ENCODE results near the gene TMEM11. TPM values are rescaled to one million over a fixed set of nuclear protein-coding genes. Genes with fewer than 3 reads are reported as not detected.

Gene TMEM11
- total RNA-seq, 4 donors from 2014 or later, result 70.6 to 131 (median 90.9) TPM

GRCh38 chr17:21253646-21254441 lies 39.9 kb upstream of the TMEM11 start:
- intact Hi-C loops (cut with DNase I; ENCODE audit: low total_unique reads), result loop anchor here (2.0 kb wide), 3 partner anchors 25 to 89 kb away; no protein-coding TSS in a partner anchor
- in situ Hi-C loops (cut with MboI; ENCODE audit: low sequenced_read_pairs in 4 of 4), result no loop called here
- Histone ChIP-seq H3K27ac (peak overlapping the region; percentile 76 to 94 (median 92)), H3K36me3 (no peaks in the 10 kb centered on the region), H3K4me3 (peak overlapping the region; percentile 65 to 78 (median 70)), H3K9me3 (no peaks in the 10 kb centered on the region), H3K4me1 (peaks cover 39 to 43% of the 10 kb centered on the region in 2 donors), H3K27me3 (no peaks in the 10 kb centered on the region)
- DNase-seq, result no peak
- no peak for TF ChIP-seq CTCF (IDR thresholded peaks at IDR 0.05 in 4 of 5, conservative IDR thresholded peaks at IDR 0.05 in 1 of 5)
- no peak for TF ChIP-seq POLR2A (IDR thresholded peaks at IDR 0.05)
- ATAC-seq, result peak; percentile 4 to 5

- H3K9me3 ChIP-seq, result no peaks in the 10 kb centered on the region
- intact Hi-C loops (cut with DNase I; ENCODE audit: low total_unique reads) (loop anchor here (2.0 kb wide), 3 partner anchors 26 to 88 kb away; no protein-coding TSS in a partner anchor), in situ Hi-C loops (cut with MboI; ENCODE audit: low sequenced_read_pairs in 4 of 4) (no loop called here)
- DNase-seq, result peak; percentile 88 to 93
- ATAC-seq, result peak; percentile 67 to 79
- H3K4me1 ChIP-seq, result peaks cover 45 to 51% of the 10 kb centered on the region in 2 donors
- no peaks in the 10 kb centered on the region for H3K36me3 ChIP-seq
- H3K27ac ChIP-seq, result peak within 1 kb of the TSS; percentile 89 to 95 (median 92)
- H3K4me3 ChIP-seq, result peak within 1 kb of the TSS; percentile 66 to 80 (median 70)
- no peak for TF ChIP-seq CTCF (IDR thresholded peaks at IDR 0.05 in 4 of 5, conservative IDR thresholded peaks at IDR 0.05 in 1 of 5)
- peak; percentile 86 to 91 for TF ChIP-seq POLR2A (IDR thresholded peaks at IDR 0.05)
- H3K27me3 ChIP-seq, result no peaks in the 10 kb centered on the region
These were observed 39.1 kb upstream of the TMEM11 start, which contains the start of gene NATD1 for GRCh38 chr17:21252796-21253645. Gene NATD1 (minus strand): TSS chr17:21253410. CDS start chr17:21253264, 146 bp downstream.

GRCh38 chr17:21252289-21252795 lies 38.4 kb upstream of the TMEM11 start:
- TF ChIP-seq CTCF (IDR thresholded peaks at IDR 0.05 in 4 of 5, conservative IDR thresholded peaks at IDR 0.05 in 1 of 5) (no peak), POLR2A (IDR thresholded peaks at IDR 0.05) (no peak)
- H3K4me1 ChIP-seq, result peaks cover 49 to 57% of the 10 kb centered on the region in 2 donors
- peak overlapping the region; percentile 66 to 80 (median 70) for H3K4me3 ChIP-seq
- H3K27me3 ChIP-seq, result no peaks in the 10 kb centered on the region
- DNase-seq (peak in 1 of 2 donors; percentile 34), ATAC-seq (peak in 1 of 2 donors; percentile 1)
- peak overlapping the region; percentile 89 to 95 (median 92) for H3K27ac ChIP-seq
- intact Hi-C loops (cut with DNase I; ENCODE audit: low total_unique reads) (loop anchor here (2.0 kb wide), 3 partner anchors 26 to 88 kb away; no protein-coding TSS in a partner anchor), in situ Hi-C loops (cut with MboI; ENCODE audit: low sequenced_read_pairs in 4 of 4) (no loop called here)
- H3K9me3 ChIP-seq, result no peaks in the 10 kb centered on the region
- no peaks in the 10 kb centered on the region for H3K36me3 ChIP-seq

GRCh38 chr17:21251337-21252010 lies 37.5 kb upstream of the TMEM11 start:
- intact Hi-C loops (cut with DNase I; ENCODE audit: low total_unique reads), result loop anchor here (2.0 kb wide), 4 partner anchors 27 to 87 kb away; no protein-coding TSS in a partner anchor
- ATAC-seq, result no peak
- Histone ChIP-seq H3K27ac (peak overlapping the region; percentile 89 to 95 (median 92)), H3K4me1 (peaks cover 56 to 66% of the 10 kb centered on the region in 2 donors), H3K4me3 (peak overlapping the region; percentile 1 to 80 (median 68)), H3K9me3 (no peaks in the 10 kb centered on the region), H3K27me3 (no peaks in the 10 kb centered on the region), H3K36me3 (no peaks in the 10 kb centered on the region)
- peak in 1 of 2 donors; percentile 46 for DNase-seq
- in situ Hi-C loops (cut with MboI; ENCODE audit: low sequenced_read_pairs in 4 of 4), result no loop called here
- TF ChIP-seq POLR2A (IDR thresholded peaks at IDR 0.05) (no peak), CTCF (IDR thresholded peaks at IDR 0.05 in 4 of 5, conservative IDR thresholded peaks at IDR 0.05 in 1 of 5) (no peak)
